Omental fat pad (tissue), 4 donors: ENCODE results near the gene ANLN. TPM values are rescaled to one million over a fixed set of nuclear protein-coding genes. Genes with fewer than 3 reads are reported as not detected.

Source experiments
- ATAC-seq: fragments of 150-250 bp; one replicate; pipeline ENCODE4 v1.9.1; 2016; ENCODE audit warnings: mild to moderate bottlenecking, moderate library complexity; ENCODE audit not compliant: low FRiP score
- DNase-seq: peaks from one replicate; pipeline ENCODE4 v3.0.0-alpha.2; 2019; ENCODE audit warnings: low spot score
- total RNA-seq, 4 donors: library from RNA; depleted of rRNA; stranded (reverse); fragments of >200 nt; gene quantifications; one replicate each; pipeline ENCODE4 v1.1.0, GENCODE V29; 2016
- TF ChIP-seq, protein P1 (sequence below), 3 donors: fragments of 450-650 bp; IDR thresholded peaks; one replicate each; pipeline ENCODE4 v1.5.1; 2016 to 2017; ENCODE audit warnings: antibody characterized with exemption in 3 of 3, mild to moderate bottlenecking in 3 of 3, moderate library complexity in 2 of 3

ANLN gene
- total RNA-seq: 10 to 100 TPM in 2 of 4 donors, 1 to 10 TPM in 2; 2.7 to 10.2 (median 6.4) TPM

GRCh38 chr7:36389371-36390198 is at the start of gene ANLN:
ANLN (plus strand) TSS chr7:36389862; CDS start chr7:36390027, 165 bp downstream.
- DNase-seq (peak; percentile 60), ATAC-seq (peak; percentile 98)
- TF ChIP-seq, protein P1, sequence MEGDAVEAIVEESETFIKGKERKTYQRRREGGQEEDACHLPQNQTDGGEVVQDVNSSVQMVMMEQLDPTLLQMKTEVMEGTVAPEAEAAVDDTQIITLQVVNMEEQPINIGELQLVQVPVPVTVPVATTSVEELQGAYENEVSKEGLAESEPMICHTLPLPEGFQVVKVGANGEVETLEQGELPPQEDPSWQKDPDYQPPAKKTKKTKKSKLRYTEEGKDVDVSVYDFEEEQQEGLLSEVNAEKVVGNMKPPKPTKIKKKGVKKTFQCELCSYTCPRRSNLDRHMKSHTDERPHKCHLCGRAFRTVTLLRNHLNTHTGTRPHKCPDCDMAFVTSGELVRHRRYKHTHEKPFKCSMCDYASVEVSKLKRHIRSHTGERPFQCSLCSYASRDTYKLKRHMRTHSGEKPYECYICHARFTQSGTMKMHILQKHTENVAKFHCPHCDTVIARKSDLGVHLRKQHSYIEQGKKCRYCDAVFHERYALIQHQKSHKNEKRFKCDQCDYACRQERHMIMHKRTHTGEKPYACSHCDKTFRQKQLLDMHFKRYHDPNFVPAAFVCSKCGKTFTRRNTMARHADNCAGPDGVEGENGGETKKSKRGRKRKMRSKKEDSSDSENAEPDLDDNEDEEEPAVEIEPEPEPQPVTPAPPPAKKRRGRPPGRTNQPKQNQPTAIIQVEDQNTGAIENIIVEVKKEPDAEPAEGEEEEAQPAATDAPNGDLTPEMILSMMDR (IDR thresholded peaks at IDR 0.05): no peak

- ATAC-seq (no peak), DNase-seq (no peak)
- TF ChIP-seq, protein P1 (IDR thresholded peaks at IDR 0.05): no peak
These were observed 46.1 kb upstream of the ANLN start for GRCh38 chr7:36343548-36343947.

- no peak for ATAC-seq
- TF ChIP-seq, protein P1 (IDR thresholded peaks at IDR 0.05): no peak
These were observed 45.0 kb upstream of the ANLN start for GRCh38 chr7:36344622-36345021.

GRCh38 chr7:36346260-36346831 is 43.3 kb upstream of the ANLN start:
- no peak for DNase-seq
- no peak for ATAC-seq
- TF ChIP-seq, protein P1 (IDR thresholded peaks at IDR 0.05): no peak

More at GRCh38 chr7:36344622-36345021, 45.0 kb upstream of the ANLN start:
- DNase-seq: no peak

- TF ChIP-seq, protein P1 (IDR thresholded peaks at IDR 0.05): no peak
- ATAC-seq (no peak), DNase-seq (no peak)
These were observed 41.4 kb upstream of the ANLN start for GRCh38 chr7:36348256-36348655.

- TF ChIP-seq, protein P1 (IDR thresholded peaks at IDR 0.05): no peak
- DNase-seq (no peak), ATAC-seq (no peak)
These were observed 40.9 kb upstream of the ANLN start for GRCh38 chr7:36348771-36349170.
